Panc1 (cell line): ENCODE measurements around the gene CEP41. TPM values are rescaled to one million over a fixed set of nuclear protein-coding genes. Genes with fewer than 3 reads are reported as not detected.

Experiments
- ATAC-seq: fragments of 200-7000 bp; cut with Tn5 transposase; 2 replicates; pipeline ENCODE4 v1.9.1; 2020; ENCODE audit warnings: mild to moderate bottlenecking, moderate library complexity
- BruUV-seq: library from RNA; stranded (reverse); fragments of 400-500 nt; replicated peaks from 2 replicates; lab custom pipeline; 2021; lab: Mats Ljungman, UMichigan
- CTCF ChIA-PET: fragments of 300-600 bp; sonication (Branson Sonifier 250); formaldehyde crosslinking; loops from one replicate; lab custom pipeline; 2022; ENCODE audit warnings: antibody characterized with exemption; lab: Charles Lee
- POLR2A ChIA-PET: fragments of 300-600 bp; sonication (Branson Sonifier 250); formaldehyde crosslinking; loops from one replicate; lab custom pipeline; 2022; ENCODE audit warnings: antibody characterized with exemption; lab: Charles Lee
- DNase-seq: peaks from one replicate; pipeline ENCODE4 v3.0.0-alpha.2; 2010; ENCODE audit warnings: low read depth, low spot score
- H3K27ac ChIP-seq: 2 replicates; pipeline ENCODE4 v1.5.1; 2011; ENCODE audit warnings: mild to moderate bottlenecking, low read length, inconsistent platforms
- H3K27me3 ChIP-seq: fragments of 200-500 bp; sonication (Bioruptor generic); 2 replicates; pipeline ENCODE4 v1.6.0; 2014; ENCODE audit warnings: low read length, inconsistent platforms; ENCODE audit not compliant: control insufficient read depth, insufficient read depth
- H3K36me3 ChIP-seq: fragments of 200-500 bp; sonication (Bioruptor generic); 2 replicates; pipeline ENCODE4 v1.5.1; 2014; ENCODE audit warnings: inconsistent platforms, mild to moderate bottlenecking, low read length, moderate library complexity; ENCODE audit not compliant: control insufficient read depth, insufficient read depth
- H3K4me1 ChIP-seq: 2 replicates; pipeline ENCODE4 v1.5.1; 2011; ENCODE audit warnings: inconsistent platforms, mild to moderate bottlenecking, low read length, moderate library complexity; ENCODE audit not compliant: control insufficient read depth, insufficient read depth
- H3K4me3 ChIP-seq, 2 experiments: 2 replicates each; pipeline ENCODE4 v1.5.1; 2011 to 2012; ENCODE audit warnings: low read depth in 2 of 2, low read length in 2 of 2, mild to moderate bottlenecking in 2 of 2, inconsistent platforms in 1 of 2, moderate library complexity in 1 of 2
- H3K9me3 ChIP-seq: fragments of 200-500 bp; sonication (Bioruptor generic); 2 replicates; pipeline ENCODE4 v1.5.1; 2014; ENCODE audit warnings: low read depth, mild to moderate bottlenecking, inconsistent platforms, low read length, moderate library complexity; ENCODE audit not compliant: control insufficient read depth, insufficient read depth
- CTCF ChIP-seq: fragments of 450-650 bp; IDR thresholded peaks from 2 replicates; pipeline ENCODE4 v1.5.1; 2017; ENCODE audit warnings: mild to moderate bottlenecking
- POLR2AphosphoS5 ChIP-seq: IDR thresholded peaks from 2 replicates; pipeline ENCODE4 v1.6.1; 2012; ENCODE audit warnings: mild to moderate bottlenecking, low read depth, low read length, moderate library complexity
- REST ChIP-seq, 2 experiments: IDR thresholded peaks; 2 replicates each; pipeline ENCODE4 v1.6.1; 2011 to 2012; ENCODE audit warnings: low read depth in 2 of 2, control low read depth in 1 of 2, low read length in 1 of 2, mild to moderate bottlenecking in 1 of 2, moderate library complexity in 1 of 2; ENCODE audit not compliant: insufficient read depth in 1 of 2
- SIN3A ChIP-seq: IDR thresholded peaks from 2 replicates; pipeline ENCODE4 v1.6.1; 2012; ENCODE audit warnings: low read depth, mild to moderate bottlenecking, low read length, moderate library complexity, borderline replicate concordance; ENCODE audit not compliant: insufficient read depth
- TCF7L2 ChIP-seq: IDR thresholded peaks from 2 replicates; pipeline ENCODE4 v1.6.1; 2011; ENCODE audit warnings: mild to moderate bottlenecking, low read depth, low read length, inconsistent platforms
- in situ Hi-C: cut with HindIII; loops from 2 replicates; pipeline ENCODE4 v1.10.0; 2016; ENCODE audit warnings: low sequenced_read_pairs, low pct_unique_long_range_greater_than_20kb
- intact Hi-C: fragments of 100-400 bp; cut with micrococcal nuclease; formaldehyde crosslinking; loops from one replicate; pipeline ENCODE4 v1.10.0; 2022; ENCODE audit not compliant: unreplicated experiment
- total RNA-seq: library from RNA; stranded (reverse); gene quantifications from one replicate; pipeline ENCODE4 v1.2.1, GENCODE V29; 2021; ENCODE audit not compliant: unreplicated experiment

CEP41 gene
- total RNA-seq, 1 experiment from 2014 or later, result 13.2 TPM

GRCh38 chr7:130349911-130350782 is 90.7 kb downstream of the CEP41 start:
- BruUV-seq, result no TSS peak
- Histone ChIP-seq H3K9me3 (no peaks in the 10 kb centered on the region), H3K4me3 (no peak overlapping the region), H3K27me3 (no peaks in the 10 kb centered on the region), H3K36me3 (no peaks in the 10 kb centered on the region), H3K27ac (no peak overlapping the region), H3K4me1 (0 out of 2 replicates have a peak, but pooled peaks cover 1% of the 10 kb centered on the region)
- no peak for DNase-seq
- CTCF ChIA-PET, result no interaction called here
- POLR2A ChIA-PET, result no interaction called here
- intact Hi-C loops (no loop called here), in situ Hi-C loops (no loop called here)
- TF ChIP-seq CTCF (no peak), TCF7L2 (no peak), REST (IDR thresholded peaks at IDR 0.05; ENCODE audit: insufficient read depth in 1 of 2, low read depth in 2 of 2, low read length in 1 of 2) (no peak), POLR2AphosphoS5 (no peak), SIN3A (no peak)
- ATAC-seq, result no peak

GRCh38 chr7:130346941-130347340 is 93.9 kb downstream of the CEP41 start:
- Histone ChIP-seq H3K36me3 (no peaks in the 10 kb centered on the region), H3K27me3 (no peaks in the 10 kb centered on the region), H3K9me3 (no peaks in the 10 kb centered on the region), H3K4me1 (no peaks in the 10 kb centered on the region), H3K27ac (no peak overlapping the region), H3K4me3 (no peak overlapping the region)
- ATAC-seq, result no peak
- in situ Hi-C loops, result no loop called here
- no TSS peak for BruUV-seq
- intact Hi-C loops, result no loop called here
- TF ChIP-seq TCF7L2 (no peak), POLR2AphosphoS5 (no peak), REST (IDR thresholded peaks at IDR 0.05; ENCODE audit: insufficient read depth in 1 of 2, low read depth in 2 of 2, low read length in 1 of 2) (no peak), SIN3A (no peak), CTCF (no peak)
- CTCF ChIA-PET, result no interaction called here
- POLR2A ChIA-PET, result no interaction called here
- DNase-seq, result no peak
